Coronary artery (tissue), 2 donors: ENCODE measurements around the gene MTHFD1L.
"Not testable (repeated sequence)": the region's sequence is repeated elsewhere in the genome, so short reads cannot be mapped to it uniquely, and the experiment has no call there.

ENCODE experiments used
- DNase-seq: peaks from one replicate; pipeline ENCODE4 v3.0.0-alpha.2; 2017; ENCODE audit warnings: low spot score
- H3K27ac ChIP-seq, 2 donors: fragments of 200-600 bp; sonication (generic); one replicate each; pipeline ENCODE4 v1.5.1; 2016 to 2019
- H3K4me3 ChIP-seq: fragments of 200-600 bp; sonication (generic); 2 replicates; pipeline ENCODE4 v1.5.1; 2016; ENCODE audit warnings: mild to moderate bottlenecking, moderate library complexity
- CTCF ChIP-seq: fragments of 200-600 bp; sonication (generic); IDR thresholded peaks from one replicate; pipeline ENCODE4 v1.5.1; 2019; ENCODE audit warnings: antibody characterized with exemption

MTHFD1L gene

GRCh38 chr6:151118461-151119123 lies 253.1 kb downstream of the MTHFD1L start:
- H3K27ac ChIP-seq, result no peak overlapping the region
- no peak for TF ChIP-seq CTCF
- no peak for DNase-seq
- no peak overlapping the region for H3K4me3 ChIP-seq

- Histone ChIP-seq H3K4me3 (no peak overlapping the region), H3K27ac (no peak overlapping the region)
- DNase-seq, result no peak
- no peak for TF ChIP-seq CTCF
These were observed 254.5 kb downstream of the MTHFD1L start for GRCh38 chr6:151119823-151120524.

- no peak for TF ChIP-seq CTCF
- H3K27ac ChIP-seq, result no peak overlapping the region
- DNase-seq, result no peak
These were observed 256.4 kb downstream of the MTHFD1L start for GRCh38 chr6:151121900-151122299.

GRCh38 chr6:151123641-151124040 lies 258.1 kb downstream of the MTHFD1L start:
- not testable (repeated sequence) for DNase-seq, H3K4me3 ChIP-seq

More at GRCh38 chr6:151121900-151122299, 256.4 kb downstream of the MTHFD1L start:
- no peak overlapping the region for H3K4me3 ChIP-seq

GRCh38 chr6:151125242-151125641 lies 259.7 kb downstream of the MTHFD1L start:
- H3K4me3 ChIP-seq, DNase-seq, H3K27ac ChIP-seq: not testable (repeated sequence)

More at GRCh38 chr6:151123641-151124040, 258.1 kb downstream of the MTHFD1L start:
- H3K27ac ChIP-seq, result not testable (repeated sequence)

GRCh38 chr6:151125651-151126416 lies 260.3 kb downstream of the MTHFD1L start:
- not testable (repeated sequence) for H3K4me3 ChIP-seq, DNase-seq, H3K27ac ChIP-seq

GRCh38 chr6:151126417-151126724 lies 260.9 kb downstream of the MTHFD1L start:
- H3K4me3 ChIP-seq, H3K27ac ChIP-seq, DNase-seq: not testable (repeated sequence)

- H3K4me3 ChIP-seq, H3K27ac ChIP-seq, DNase-seq: not testable (repeated sequence)
These were observed 261.8 kb downstream of the MTHFD1L start for GRCh38 chr6:151127133-151127798.

GRCh38 chr6:151128763-151129370 lies 263.4 kb downstream of the MTHFD1L start:
- no peak overlapping the region for H3K27ac ChIP-seq
- DNase-seq, result no peak
- H3K4me3 ChIP-seq, result no peak overlapping the region
- no peak for TF ChIP-seq CTCF
